SK-N-SH treated with all-trans-retinoic acid at 6 μM for 48 hours (cell line): ENCODE results near the gene STK39.

Experiments used
- CSRNP3 ChIP-seq: fragments of 250-450 bp; sonication (Bioruptor Pico); IDR thresholded peaks from 2 replicates; pipeline ENCODE4 v1.5.1; 2021; ENCODE audit warnings: mild to moderate bottlenecking, moderate library complexity
- GLIS3 ChIP-seq: fragments of 250-450 bp; sonication (Bioruptor Pico); IDR thresholded peaks from 2 replicates; pipeline ENCODE4 v1.5.0; 2020; ENCODE audit warnings: mild to moderate bottlenecking, moderate library complexity
- OSR1 ChIP-seq: fragments of 250-450 bp; sonication (Bioruptor Pico); IDR thresholded peaks from 2 replicates; pipeline ENCODE4 v1.8.0; 2022; ENCODE audit warnings: moderate library complexity, mild to moderate bottlenecking, inconsistent platforms
- PATZ1 ChIP-seq: fragments of 250-450 bp; sonication (Bioruptor Pico); IDR thresholded peaks from 2 replicates; pipeline ENCODE4 v1.8.0; 2020; ENCODE audit warnings: mild to moderate bottlenecking, moderate library complexity, borderline replicate concordance
- ZFP30 ChIP-seq: fragments of 450-650 bp; formaldehyde crosslinking; IDR thresholded peaks from 2 replicates; pipeline ENCODE4 v1.5.0; 2022; ENCODE audit warnings: mild to moderate bottlenecking, moderate library complexity

- TF ChIP-seq PATZ1 (CRISPR knock-in tag) (no peak), GLIS3 (CRISPR knock-in tag) (no peak), OSR1 (CRISPR knock-in tag) (no peak), ZFP30 (no peak), CSRNP3 (CRISPR knock-in tag) (no peak)
These were observed 319.0 kb downstream of the STK39 start for GRCh38 chr2:167928434-167928833.
